Adrenal gland (tissue), 12 donors: ENCODE measurements around the gene NRIP2. TPM values are rescaled to one million over a fixed set of nuclear protein-coding genes. Genes with fewer than 3 reads are reported as not detected.

Experiments used
- DNase-seq, 7 donors: peaks; one replicate each; pipeline ENCODE4 v3.0.0-alpha.2; 2019 to 2020
- H3K27ac ChIP-seq, 5 donors: fragments of 200-600 bp; sonication (generic) in 4 of 5; 1 replicate in 3 of 5; 2 replicates in 2 of 5; pipeline versions ENCODE4 v1.5.1 to v1.8.0; 2016 to 2020; ENCODE audit warnings: mild to moderate bottlenecking in 1 of 5
- H3K27me3 ChIP-seq: fragments of 200-600 bp; 2 replicates; pipeline ENCODE4 v1.8.0; 2021
- H3K36me3 ChIP-seq, 2 donors: fragments of 200-600 bp; replicated peaks in 1 of 2; 1 replicate in 1 of 2; 2 replicates in 1 of 2; pipeline versions ENCODE4 v1.5.1 to v1.8.0; 2018 to 2022
- H3K4me1 ChIP-seq, 2 donors: fragments of 200-600 bp; replicated peaks in 1 of 2; 1 replicate in 1 of 2; 2 replicates in 1 of 2; pipeline versions ENCODE4 v1.5.1 to v1.8.0; 2018 to 2021
- H3K4me3 ChIP-seq, 4 donors: fragments of 200-600 bp; sonication (generic) in 3 of 4; one replicate each; pipeline ENCODE4 v1.5.1; 2016 to 2018
- H3K9me3 ChIP-seq, 3 donors: fragments of 200-600 bp; sonication (generic) in 1 of 3; replicated peaks in 1 of 3; 1 replicate in 2 of 3; 2 replicates in 1 of 3; pipeline versions ENCODE4 v1.5.1 to v1.8.0; 2016 to 2021
- POLR2A ChIP-seq, 2 donors: fragments of 450-650 bp; IDR thresholded peaks; one replicate each; pipeline ENCODE4 v1.6.1; 2017; ENCODE audit warnings: antibody characterized with exemption in 2 of 2, mild to moderate bottlenecking in 2 of 2, moderate library complexity in 1 of 2
- WGBS, 4 donors: extraction: QIAGEN DNeasy Blood & Tissue Kit in 2 of 4; methylation state at CpG; one replicate each; pipeline versions ENCODE4 v1.1.5 to v1.1.7; 2013 to 2017; 5-methylcytosine and 5-hydroxymethylcytosine counted together
- intact Hi-C, 2 donors: fragments of 100-400 bp; cut with DNase I; formaldehyde crosslinking; loops; one replicate each; pipeline versions ENCODE4 v1.14.1 to v1.15.0; 2022 to 2023
- polyA plus RNA-seq, 3 donors: library from polyadenylated mRNA; stranded (reverse); fragments of 200-250 nt in 2 of 3; fragments of 350-450 nt in 1 of 3; fragmentation: Illumina TruSeq in 1 of 3; extraction: RNeasy Lipid Tissue Mini Kit (QIAGEN cat#74804) in 1 of 3; gene quantifications; one replicate each; pipeline ENCODE4 v1.2.3, GENCODE V29; 2013 to 2014
- total RNA-seq, 9 donors: library from RNA; depleted of rRNA in 4 of 9; stranded (reverse); fragments of >200 nt in 4 of 9; fragments of 120-200 nt in 1 of 9; fragmentation: NEBNext Ultra II Directional in 1 of 9; extraction: Animal tissue kit (Norgen Biotek cat#: 25700) in 1 of 9; gene quantifications; one replicate each; pipeline versions ENCODE4 v1.1.0 to v1.2.4, GENCODE V29; 2013 to 2023
- TF ChIP-seq, protein P1 (sequence below), 6 experiments: fragments of 450-650 bp in 4 of 6; fragments of 200-600 bp in 2 of 6; sonication (generic) in 1 of 6; IDR thresholded peaks; 1 replicate in 5 of 6; 2 replicates in 1 of 6; pipeline versions ENCODE4 v1.5.1 to v1.8.0; 2016 to 2021; ENCODE audit warnings: antibody characterized with exemption in 6 of 6, mild to moderate bottlenecking in 2 of 6, moderate library complexity in 1 of 6
- donor health status: healthy with polysubstance abuse.
- donor health status: Bipolar disorder and iron deficiency.
- donor health status: DM: yes; HTN: yes; CAD: no.
- donor health status: DM: no; HTN: no; CAD: no.
- donor health status: DM: no; HTN: no; CAD: no.
- donor health status: DM: yes; HTN: yes; CAD: no.

NRIP2 gene
- total and polyA plus RNA-seq, 12 donors, result 0.87 to 9.1 (median 2.5) TPM

DNA sequence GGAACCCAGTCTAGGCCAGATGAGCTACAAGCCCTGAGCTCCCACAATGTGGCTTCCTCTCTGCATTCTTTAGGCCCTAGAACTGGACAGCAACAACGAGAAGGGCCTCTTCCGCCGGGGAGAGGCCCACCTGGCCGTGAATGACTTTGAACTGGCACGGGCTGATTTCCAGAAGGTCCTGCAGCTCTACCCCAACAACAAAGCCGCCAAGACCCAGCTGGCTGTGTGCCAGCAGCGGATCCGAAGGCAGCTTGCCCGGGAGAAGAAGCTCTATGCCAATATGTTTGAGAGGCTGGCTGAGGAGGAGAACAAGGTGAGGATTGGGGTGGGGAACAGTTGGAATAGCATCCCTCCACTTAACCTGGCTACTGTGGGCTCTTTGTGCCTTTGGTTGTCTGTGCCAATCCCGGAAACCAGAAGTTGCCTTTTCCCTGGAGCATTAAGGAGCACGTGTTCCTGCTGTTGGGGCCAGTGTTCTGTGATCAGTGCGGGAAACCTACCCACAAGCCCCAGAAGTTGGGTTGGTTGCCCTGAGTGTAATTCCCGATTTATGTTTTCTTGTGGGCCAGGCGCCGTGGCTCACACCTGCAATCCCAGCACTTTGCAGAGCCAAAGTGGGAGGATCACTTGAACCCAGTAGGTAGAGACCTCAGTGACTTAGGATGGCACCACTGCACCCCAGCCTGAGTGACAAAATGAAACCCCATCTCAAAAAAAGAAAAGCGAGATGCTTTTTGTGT lies 33.6 kb downstream of the NRIP2 start:
- Histone ChIP-seq H3K27ac (no peak overlapping the region), H3K36me3 (peaks cover 0 to 78% of the 10 kb centered on the region in 2 donors), H3K9me3 (no peaks in the 10 kb centered on the region), H3K4me1 (peaks cover 15 to 22% of the 10 kb centered on the region in 2 donors), H3K27me3 (no peaks in the 10 kb centered on the region), H3K4me3 (no peak overlapping the region)
- intact Hi-C loops, result no loop called here
- peak in 4 of 7 donors; percentile 37 to 50 (median 44) for DNase-seq
- 58 to 74% (median 65%) methylated on average over 11 to 16 of the region's 16 CpGs for WGBS, 4 donors
- no peak for TF ChIP-seq POLR2A (IDR thresholded peaks at IDR 0.05)
- TF ChIP-seq, protein P1, sequence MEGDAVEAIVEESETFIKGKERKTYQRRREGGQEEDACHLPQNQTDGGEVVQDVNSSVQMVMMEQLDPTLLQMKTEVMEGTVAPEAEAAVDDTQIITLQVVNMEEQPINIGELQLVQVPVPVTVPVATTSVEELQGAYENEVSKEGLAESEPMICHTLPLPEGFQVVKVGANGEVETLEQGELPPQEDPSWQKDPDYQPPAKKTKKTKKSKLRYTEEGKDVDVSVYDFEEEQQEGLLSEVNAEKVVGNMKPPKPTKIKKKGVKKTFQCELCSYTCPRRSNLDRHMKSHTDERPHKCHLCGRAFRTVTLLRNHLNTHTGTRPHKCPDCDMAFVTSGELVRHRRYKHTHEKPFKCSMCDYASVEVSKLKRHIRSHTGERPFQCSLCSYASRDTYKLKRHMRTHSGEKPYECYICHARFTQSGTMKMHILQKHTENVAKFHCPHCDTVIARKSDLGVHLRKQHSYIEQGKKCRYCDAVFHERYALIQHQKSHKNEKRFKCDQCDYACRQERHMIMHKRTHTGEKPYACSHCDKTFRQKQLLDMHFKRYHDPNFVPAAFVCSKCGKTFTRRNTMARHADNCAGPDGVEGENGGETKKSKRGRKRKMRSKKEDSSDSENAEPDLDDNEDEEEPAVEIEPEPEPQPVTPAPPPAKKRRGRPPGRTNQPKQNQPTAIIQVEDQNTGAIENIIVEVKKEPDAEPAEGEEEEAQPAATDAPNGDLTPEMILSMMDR (IDR thresholded peaks at IDR 0.05), result no peak

DNA sequence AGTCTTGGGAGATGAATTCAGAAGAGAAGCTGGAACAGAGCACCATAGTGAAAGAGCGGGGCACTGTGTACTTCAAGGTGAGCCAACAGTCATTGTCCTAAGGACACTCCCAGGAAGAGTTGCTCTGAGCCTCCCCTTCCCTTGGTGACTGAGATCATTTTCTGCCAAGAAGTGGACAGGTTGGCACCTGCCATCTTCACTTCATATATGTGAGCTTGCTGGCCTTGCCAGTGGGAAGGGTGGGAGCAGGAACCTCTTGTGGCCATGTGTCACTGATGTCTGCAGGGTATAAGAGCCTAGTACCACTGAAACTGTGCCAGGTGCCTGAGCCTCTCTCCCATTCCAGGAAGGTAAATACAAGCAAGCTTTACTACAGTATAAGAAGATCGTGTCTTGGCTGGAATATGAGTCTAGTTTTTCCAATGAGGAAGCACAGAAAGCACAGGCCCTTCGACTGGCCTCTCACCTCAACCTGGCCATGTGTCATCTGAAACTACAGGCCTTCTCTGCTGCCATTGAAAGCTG lies 34.7 kb downstream of the NRIP2 start:
- TF ChIP-seq POLR2A (IDR thresholded peaks at IDR 0.05), result no peak
- TF ChIP-seq, protein P1 (IDR thresholded peaks at IDR 0.05), result no peak
- intact Hi-C loops, result no loop called here
- Histone ChIP-seq H3K27me3 (no peaks in the 10 kb centered on the region), H3K27ac (no peak overlapping the region), H3K4me3 (no peak overlapping the region), H3K36me3 (peaks cover 0 to 76% of the 10 kb centered on the region in 2 donors), H3K4me1 (peaks cover 19 to 24% of the 10 kb centered on the region in 2 donors), H3K9me3 (no peaks in the 10 kb centered on the region)
- 79 to 96% (median 92%) methylated on average over 3 of the region's 3 CpGs for WGBS, 4 donors
- peak in 1 of 7 donors; percentile 46 for DNase-seq

DNA sequence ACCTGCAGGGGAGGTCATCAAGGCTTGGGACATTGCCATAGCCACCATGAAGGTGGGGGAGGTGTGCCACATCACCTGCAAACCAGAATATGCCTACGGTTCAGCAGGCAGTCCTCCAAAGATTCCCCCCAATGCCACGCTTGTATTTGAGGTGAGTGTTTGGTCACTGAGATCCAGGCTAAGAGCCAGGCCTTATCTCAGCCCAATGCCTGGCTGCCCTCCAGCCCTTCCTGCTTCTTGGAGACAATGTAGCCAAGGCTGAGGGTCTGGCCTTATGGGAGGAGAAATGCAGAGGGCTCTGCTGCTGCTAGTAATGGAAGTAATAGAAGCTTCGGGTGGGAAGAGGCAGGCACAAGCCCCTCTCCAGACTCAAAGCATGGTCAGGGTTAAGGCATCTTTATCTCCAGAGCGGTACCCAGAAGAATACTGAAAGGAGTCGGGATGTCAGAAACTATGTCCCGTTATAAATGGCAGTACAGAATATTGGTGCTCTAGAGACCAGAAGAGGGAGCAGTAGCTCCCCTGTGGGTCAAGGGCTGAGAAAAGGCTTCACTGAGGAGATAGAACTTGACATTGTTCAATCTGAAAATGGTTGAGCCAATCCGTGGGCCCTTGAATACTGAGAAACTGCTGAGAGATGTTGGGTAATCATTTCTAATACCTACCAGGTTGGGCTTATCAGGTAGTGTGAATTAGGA lies 37.0 kb downstream of the NRIP2 start:
- H3K27me3 ChIP-seq, result no peaks in the 10 kb centered on the region
- peaks cover 19 to 24% of the 10 kb centered on the region in 2 donors for H3K4me1 ChIP-seq
- WGBS, 4 donors, result 40 to 55% (median 48%) methylated on average over 5 to 7 of the region's 7 CpGs
- H3K9me3 ChIP-seq, result no peaks in the 10 kb centered on the region
- peaks cover 0 to 54% of the 10 kb centered on the region in 2 donors for H3K36me3 ChIP-seq
- intact Hi-C loops, result no loop called here
- no peak overlapping the region for H3K4me3 ChIP-seq
- TF ChIP-seq POLR2A (IDR thresholded peaks at IDR 0.05), result no peak
- TF ChIP-seq, protein P1 (IDR thresholded peaks at IDR 0.05), result peak in 1 of 6 experiments; percentile 25
- DNase-seq, result peak; percentile 54 to 83 (median 74)
- H3K27ac ChIP-seq, result peak overlapping the region in 2 of 5 donors; percentile 1 to 15

DNA sequence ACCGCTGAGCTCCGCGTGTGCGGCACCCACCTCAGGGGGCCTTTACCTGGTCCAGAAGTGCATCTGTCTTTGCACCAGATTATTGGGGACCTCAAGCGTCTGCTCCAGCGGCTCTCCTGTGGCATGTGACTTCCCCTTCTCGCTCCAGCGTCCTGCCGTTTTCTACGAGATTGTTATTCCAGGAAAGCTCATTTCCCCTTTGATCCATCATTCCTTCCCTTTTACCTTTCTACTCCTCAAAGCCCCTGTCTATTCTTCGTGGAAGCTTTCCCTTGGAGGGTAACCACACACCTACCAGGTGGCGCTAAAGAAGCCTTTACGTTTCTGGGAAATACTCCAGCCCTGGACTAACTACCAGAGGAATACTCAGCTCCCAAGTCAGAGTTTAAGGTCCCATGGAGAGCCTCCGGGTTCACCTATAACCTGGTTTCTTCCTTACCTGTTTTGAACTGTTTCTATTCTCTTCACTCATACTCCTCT lies 38.6 kb downstream of the NRIP2 start:
- Histone ChIP-seq H3K4me1 (peaks cover 19 to 24% of the 10 kb centered on the region in 2 donors), H3K9me3 (no peaks in the 10 kb centered on the region), H3K4me3 (peak overlapping the region in 3 of 4 donors; percentile 42 to 84 (median 76)), H3K36me3 (peaks cover 0 to 38% of the 10 kb centered on the region in 2 donors), H3K27me3 (no peaks in the 10 kb centered on the region), H3K27ac (peak overlapping the region in 3 of 5 donors; percentile 6 to 84 (median 80))
- TF ChIP-seq, protein P1 (IDR thresholded peaks at IDR 0.05), result no peak
- no peak for TF ChIP-seq POLR2A (IDR thresholded peaks at IDR 0.05)
- 4 to 6% (median 5%) methylated on average over 13 to 14 of the region's 14 CpGs for WGBS, 4 donors
- intact Hi-C loops, result no loop called here
- DNase-seq, result no peak
